T-helper 2 cell treated with Interferon-gamma antibody and Interleukin-4, amounts not matched to agents 100 ng/mL and 5 ng/mL, for 36 hours (primary cell): ENCODE results near the gene U2AF1L4. TPM values are rescaled to one million over a fixed set of nuclear protein-coding genes. Genes with fewer than 3 reads are reported as not detected.

Experiments used
- intact Hi-C: fragments of 100-400 bp; cut with micrococcal nuclease; formaldehyde crosslinking; loops from one replicate; pipeline ENCODE4 v1.15.1; 2023
- total RNA-seq: library from RNA; stranded (reverse); gene quantifications from 2 replicates; pipeline ENCODE4 v1.2.3, GENCODE V29; 2022

U2AF1L4 gene
- total RNA-seq, 1 donor from 2014 or later = 24.5 TPM

DNA sequence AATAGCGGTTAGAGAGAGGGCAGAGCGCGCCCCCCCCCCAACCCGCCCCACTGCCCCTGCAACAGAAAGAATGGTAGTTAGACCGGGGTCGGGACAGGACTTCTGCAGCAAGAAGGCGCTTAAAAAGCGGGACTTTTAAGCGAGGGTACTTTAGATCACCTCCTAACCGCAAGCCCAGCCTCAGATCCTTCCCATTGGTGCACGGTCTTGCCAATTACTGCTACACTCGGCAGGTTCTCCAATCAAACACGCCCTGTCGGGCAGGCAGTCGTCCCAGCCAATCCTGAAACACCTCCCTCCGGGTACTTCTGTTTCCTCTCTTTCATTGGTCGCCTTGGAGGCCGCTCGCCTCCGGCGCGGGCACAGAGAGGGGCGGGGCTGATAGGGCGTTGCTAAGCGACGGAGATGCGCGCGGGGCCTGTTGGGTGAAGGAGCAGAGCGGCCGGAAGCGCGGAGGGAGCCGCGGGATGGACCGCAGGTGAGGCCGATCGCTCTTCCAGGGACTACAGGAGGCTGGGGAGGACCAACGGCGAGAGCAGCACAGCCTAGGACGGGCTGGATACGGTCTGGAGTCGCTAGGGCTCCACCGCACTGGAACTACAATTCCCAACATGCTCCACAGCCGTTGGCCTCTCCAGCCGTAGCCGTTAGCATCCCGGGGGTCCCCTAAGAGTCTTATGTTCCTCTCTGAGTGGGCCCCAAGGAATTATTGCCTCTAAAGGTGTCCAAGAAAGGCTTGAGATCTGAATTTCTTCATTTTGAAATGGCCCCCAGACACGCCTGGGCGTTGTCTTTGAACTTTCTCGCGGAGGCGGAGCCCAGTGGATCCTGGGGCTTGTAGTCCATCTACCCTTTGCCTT lies 12.8 kb upstream of the U2AF1L4 start, which contains the start of gene PROSER3:
Gene PROSER3 (plus strand): TSS at position 428 of the 860 bp plus-strand sequence. CDS start 40 bp downstream, at position 468.
- intact Hi-C loops = loop anchor here (1.0 kb wide), 3 partner anchors 10 to 41 kb away; partner anchors contain the start of genes ARHGAP33 and LIN37

DNA sequence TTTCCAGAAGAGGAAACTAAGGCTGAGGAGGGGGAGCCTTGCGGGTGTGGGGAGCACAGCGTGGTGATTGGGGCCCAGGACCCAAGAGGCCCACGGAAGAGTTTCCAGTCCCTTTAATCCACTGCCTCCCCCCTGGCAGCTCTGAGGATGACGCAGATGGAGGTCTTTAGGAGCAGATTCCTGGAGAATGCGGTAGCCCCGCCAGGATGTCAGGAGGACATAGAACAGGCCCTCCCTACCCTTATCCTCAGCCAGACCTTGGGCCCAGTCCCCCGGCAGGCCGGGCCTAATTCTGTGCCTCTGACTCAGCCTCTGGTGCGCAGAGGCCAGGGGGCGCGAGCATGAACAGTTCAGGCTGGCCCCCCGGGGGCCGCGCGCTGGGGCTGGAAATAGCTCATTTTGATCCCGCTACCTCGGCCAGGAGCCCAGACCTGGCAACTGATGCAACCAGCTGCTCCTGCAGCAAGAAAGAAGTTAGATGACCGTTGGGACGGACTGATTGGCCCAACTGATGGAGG lies 12.1 kb upstream of the U2AF1L4 start:
- intact Hi-C loops = loop anchor here (1.0 kb wide), 1 partner anchor 18 kb away; the partner anchor contains the start of gene ARHGAP33

DNA sequence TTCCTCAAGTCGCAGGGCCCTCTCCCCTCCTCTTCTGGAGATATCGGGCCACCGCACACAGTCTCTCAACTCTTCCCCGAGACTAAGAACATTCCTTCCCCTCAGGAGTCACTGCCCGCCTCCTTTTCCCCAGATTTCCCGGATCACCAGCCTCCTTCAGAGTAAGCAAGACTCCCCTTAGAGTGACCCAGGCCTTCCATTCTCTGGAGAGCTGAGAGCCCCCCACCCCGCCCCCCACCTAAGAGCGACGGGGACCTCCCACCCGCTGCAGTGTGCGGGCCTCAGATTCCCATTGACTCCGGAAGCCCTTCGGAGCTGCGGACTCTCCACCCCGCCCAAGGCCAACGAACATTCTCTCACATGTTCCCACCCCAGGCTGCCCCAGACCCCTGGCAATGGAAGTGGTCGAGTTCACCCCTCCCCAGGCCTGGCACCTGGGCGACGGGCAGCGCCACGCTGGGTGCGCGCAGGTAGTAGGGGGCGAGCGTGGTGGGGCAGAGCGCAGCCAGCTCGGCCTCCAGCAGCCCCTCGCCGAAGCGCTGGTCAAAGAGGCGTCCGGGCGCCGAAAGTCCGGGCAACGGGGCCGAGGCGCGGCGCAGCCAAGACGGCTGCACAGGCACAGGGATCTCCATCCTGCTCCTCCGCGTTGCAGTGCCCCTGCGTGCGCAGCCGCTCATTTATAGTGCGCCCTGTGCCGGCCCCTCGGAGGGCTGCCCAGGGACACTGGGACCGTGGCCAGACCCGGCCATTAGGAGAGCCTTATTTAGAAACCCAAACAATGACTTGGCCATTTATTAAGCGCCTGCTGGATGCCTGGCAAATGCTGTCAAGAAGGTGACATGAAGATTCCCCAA lies 11.4 kb upstream of the U2AF1L4 start, which contains the start of gene HSPB6:
Gene HSPB6 (minus strand): TSS at position 653 of the 854 bp plus-strand sequence. CDS start 21 bp downstream, at position 632.
- intact Hi-C loops = loop anchor here (1.0 kb wide), 1 partner anchor 19 kb away; the partner anchor contains the start of gene ARHGAP33

DNA sequence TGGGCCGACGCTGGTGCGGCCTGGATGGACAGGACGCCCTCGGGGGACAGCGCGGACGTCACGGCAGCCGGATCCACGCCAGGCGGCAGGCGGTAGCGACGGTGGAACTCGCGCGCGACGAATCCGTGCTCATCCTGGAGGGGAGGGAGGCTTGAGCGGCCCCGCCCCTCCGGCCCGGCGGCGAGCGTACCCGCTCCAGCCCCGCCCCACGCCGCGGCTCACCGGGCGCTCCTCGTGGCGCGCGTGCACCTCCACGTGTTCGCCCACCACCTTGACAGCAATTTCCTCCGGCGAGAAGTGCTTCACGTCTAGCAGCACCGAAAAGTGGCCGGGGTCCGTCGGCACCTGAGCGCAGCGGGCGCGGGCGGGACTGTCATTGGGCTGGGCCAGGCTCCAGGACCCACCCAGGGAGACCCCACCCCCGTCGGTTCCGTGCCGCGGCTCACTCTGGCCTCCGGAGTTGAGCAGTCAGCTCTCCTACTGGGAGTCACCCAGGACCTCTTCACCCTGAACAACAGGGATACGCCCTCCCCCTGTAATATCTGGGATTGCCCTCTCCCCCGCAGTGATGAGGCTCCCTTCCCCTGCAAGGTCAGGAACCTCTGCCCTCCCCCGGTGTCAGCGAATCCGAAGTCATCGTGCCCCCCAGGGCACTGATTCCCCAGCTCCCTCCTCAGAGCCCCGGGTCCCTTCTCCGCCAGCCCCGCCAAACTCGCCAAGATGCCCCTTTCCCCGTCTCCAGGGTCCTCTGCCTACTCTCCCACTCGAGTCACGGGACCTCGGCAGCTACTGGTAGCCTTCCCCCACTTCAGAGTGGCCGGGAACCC lies 10.5 kb upstream of the U2AF1L4 start:
- intact Hi-C loops = no loop called here

DNA sequence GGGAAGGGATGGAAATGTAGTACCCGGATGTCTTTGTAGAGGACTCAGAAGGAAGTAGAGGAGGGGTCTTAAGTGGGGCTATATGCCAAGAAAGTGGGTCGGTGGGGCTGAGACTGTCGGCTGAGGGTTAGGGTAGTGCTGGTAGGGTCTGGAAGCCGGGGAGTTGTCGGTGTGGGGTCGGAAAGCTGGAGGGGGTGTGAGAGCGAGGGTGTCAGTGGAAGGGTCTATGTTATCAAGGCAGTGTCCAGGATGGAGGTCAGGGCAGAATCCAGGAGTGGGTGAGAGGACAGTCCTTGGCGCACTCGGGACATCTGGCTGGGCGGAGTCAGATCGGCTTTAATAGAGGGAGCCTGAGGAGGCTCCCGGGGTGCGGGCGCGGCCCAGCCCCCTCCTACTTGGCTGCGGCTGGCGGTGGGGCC lies 9.9 kb upstream of the U2AF1L4 start:
- intact Hi-C loops = no loop called here

DNA sequence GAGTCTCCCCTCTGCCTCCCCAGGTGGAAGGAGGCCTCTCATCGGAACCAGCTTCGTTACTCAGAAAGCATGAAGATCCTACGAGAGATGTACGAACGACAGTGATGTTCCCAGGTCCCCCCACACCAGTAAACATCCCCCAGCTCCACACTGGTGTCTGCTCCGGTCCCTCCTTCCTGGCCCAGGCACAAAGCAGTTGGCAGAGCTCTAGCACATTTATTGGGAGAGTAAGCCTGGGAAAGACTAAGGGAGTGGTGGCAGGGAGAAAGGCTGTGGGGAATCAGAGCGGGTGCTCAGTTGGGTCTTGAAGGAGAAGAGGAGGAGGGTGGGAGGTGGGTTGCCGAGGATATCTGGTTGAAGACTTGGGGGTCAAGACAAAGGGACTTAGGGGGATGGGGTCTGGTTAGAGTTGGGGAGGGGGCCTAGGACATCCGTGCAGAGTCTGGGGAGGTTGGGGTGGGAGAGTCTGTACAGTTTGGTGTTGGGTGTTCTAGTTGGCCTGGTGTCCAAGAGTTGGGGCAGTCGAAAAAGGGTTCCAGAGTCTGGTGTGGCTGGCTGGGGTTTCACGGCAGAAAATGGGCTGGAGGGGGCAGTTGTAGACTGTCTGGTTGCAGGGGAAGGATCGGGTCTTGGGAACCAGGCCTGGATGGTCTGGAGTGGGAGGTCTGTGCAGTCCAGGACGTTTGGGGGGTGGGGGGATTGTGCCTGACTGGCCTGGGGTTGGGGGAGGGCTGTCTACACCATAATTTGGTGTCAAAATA lies 9.3 kb upstream of the U2AF1L4 start:
- intact Hi-C loops = no loop called here

DNA sequence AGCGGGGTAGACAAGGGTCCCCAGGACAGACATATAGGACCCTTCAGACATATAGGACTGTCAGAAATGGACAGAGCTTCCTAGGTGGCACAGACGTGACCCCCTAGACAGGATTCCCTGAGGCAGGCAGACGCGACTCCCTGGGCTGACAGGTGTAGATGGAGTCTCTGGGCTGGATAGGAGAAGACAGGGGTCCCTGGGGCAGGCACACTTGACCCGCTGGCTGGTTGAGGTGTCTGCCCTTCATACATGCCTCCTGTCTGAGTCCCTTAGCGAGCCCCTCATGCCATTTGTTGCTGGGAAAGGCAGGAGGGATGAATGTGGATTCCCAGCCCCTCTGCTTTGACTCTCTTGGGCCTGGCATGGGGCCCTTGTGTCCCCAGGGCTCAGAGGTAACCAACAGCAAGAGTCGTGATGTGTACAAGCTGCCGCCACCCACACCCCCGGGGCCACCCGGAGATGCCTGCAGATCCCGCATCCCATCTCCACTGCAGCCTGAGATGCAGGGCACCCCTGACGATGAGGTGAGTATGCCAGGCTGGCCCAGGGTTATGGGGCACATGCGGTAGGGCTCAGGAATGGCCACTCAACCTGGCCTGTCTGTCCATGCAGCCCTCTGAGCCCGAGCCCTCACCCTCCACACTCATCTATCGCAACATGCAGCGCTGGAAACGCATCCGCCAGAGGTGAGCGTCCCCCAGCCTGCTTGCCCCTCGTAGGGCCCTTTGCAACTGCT lies 8.6 kb upstream of the U2AF1L4 start:
- intact Hi-C loops = no loop called here

DNA sequence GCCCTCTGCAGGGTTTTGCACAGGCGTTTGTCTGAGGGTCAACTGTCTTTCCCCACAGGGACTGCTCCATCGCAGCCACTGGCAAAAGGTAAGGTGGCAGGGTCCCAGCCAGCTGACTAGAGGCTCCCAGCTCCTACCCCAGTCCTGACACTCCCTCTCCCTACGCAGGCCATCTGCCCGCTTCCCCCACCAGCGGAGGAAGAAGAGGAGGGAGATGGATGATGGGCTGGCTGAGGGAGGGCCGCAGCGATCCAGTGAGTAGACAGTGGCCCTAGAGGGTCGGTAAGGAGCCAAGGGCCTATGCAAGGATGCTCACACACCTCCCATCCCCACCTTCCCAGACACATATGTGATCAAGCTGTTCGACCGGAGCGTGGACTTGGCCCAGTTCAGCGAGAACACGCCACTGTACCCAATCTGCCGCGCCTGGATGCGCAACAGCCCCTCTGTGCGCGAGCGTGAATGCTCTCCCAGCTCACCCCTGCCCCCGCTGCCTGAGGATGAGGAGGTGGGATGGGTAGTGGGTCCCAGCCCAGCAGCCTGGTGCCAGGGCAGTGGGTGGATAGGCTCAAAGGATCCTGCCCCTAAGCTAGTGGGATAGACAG lies 7.6 kb upstream of the U2AF1L4 start:
- intact Hi-C loops = no loop called here

DNA sequence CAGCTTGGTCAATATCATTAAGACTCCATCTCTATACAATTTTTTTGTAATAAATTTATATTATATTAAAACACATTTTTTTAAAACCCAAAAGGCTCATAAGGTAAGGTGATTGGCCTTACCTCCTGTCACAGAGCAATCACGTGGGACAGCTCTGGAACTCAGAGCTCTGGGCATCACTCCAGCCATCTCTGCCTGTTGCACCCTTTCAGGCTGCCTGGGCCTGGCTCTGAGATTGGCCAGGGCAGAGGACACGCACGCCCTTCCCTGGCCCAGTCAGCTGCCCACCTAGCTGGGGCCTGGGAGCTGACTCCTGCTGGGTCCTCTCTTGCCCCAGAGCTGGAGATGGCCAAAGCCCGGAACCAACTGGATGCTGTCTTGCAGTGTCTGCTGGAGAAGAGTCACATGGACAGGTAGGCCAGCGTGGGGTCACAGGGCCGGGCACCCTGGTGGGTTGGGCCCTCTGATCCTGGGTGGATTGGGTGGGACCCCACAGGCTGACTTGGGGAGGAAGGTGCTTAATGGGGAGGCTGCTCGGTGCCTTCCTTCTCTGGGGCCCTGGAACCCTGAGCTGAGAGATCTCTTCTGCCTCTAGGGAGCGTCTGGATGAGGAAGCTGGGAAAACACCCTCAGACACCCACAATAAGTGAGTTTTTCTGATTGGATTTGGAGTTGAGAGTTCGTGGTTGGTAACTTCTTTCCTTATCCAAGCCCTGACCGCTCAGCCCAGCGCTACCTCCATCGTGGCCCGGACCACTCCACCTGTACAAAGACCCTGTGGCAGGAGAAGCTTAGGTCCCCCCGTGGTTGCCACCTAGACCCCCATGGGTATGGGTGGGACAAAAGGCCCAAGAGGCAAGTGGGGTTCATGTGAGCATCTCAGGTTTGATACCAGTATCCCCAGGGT lies 6.9 kb upstream of the U2AF1L4 start:
- intact Hi-C loops = no loop called here

DNA sequence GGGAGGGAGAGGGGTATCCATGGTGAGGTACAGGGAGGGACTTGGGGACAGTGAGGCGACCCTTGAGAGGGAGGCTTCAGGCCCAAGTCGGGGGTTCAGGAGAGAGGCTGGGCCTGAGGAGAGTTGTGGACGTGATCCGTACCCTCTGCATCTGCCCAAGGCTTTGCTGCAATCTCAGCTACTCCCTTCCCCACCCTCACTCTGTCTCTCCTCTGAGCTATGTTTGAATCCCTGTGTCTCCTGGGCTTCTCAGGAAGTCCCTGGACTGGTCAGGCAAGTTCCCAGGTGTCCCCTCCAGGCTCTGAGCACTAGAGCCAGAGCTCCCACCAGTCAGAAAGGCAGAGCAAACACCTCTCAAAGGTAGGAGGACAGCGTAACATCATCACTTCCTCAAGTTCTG lies 4.9 kb upstream of the U2AF1L4 start:
- intact Hi-C loops = no loop called here

DNA sequence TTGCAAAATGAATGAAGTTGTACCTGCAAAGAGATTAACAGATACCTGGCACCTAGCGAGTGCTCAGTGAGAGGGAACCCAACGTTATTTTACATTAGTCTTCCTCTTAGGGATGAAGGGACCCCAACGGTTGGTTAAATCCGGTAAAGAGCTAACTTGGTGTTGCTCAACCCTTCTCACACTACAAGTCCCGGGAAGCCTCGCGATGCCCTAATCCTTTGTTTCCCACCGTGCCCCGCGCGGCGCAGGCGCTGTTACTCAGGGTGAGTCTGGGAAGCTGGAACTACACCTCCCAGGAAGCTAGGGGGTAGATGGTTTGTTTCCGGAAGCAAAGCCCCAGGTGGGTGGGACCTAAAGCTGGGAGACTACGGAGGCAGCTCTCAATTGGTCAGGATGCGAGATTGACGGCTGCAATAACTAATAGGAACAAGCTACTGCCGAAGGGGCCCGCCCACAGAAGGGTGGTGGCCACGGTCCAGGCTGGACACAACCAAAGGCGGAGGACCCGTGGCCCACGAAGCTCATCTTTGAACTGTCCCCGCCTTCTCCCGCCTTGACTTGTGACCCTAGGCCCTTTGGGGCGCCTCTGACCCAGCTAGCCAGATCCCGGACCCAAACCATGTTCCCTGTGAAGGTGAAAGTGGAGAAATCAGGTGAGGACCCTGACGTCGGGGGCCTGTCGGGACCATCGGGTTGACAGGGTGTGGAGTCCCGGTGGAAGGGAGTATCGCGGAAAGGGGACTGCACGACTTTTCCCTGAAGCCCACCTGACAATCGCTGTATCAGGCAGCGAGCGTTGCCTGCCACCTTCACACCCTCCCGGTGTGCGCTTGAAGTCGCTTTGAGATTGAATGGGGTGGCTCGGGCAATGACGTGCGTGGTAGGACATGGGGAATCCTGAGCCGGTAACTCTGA lies 3.1 kb upstream of the U2AF1L4 start, which contains the start of gene LIN37:
Gene LIN37 (plus strand): TSS at position 471 of the 915 bp plus-strand sequence. CDS start 149 bp downstream, at position 620.
- intact Hi-C loops = loop anchor here (1.0 to 10.0 kb wide), 5 partner anchors 10 to 366 kb away; partner anchors contain the start of genes ALKBH6, OVOL3, POLR2I and PROSER3

DNA sequence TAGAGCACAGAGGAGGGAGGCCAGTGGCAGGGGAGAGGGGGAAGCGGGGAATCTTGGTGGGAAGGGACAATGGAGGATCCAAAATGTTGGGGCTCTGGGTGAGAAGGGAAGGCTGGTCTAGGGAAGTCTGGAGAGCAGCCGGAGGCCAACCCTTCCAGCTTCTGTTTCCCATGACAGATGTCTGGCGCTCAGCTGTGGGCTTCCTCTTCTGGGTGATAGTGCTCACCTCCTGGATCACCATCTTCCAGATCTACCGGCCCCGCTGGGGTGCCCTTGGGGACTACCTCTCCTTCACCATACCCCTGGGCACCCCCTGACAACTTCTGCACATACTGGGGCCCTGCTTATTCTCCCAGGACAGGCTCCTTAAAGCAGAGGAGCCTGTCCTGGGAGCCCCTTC lies 1.3 kb upstream of the U2AF1L4 start:
- intact Hi-C loops = loop anchor here (10.0 kb wide), 1 partner anchor 368 kb away; the partner anchor contains the start of genes OVOL3, POLR2I and TBCB

DNA sequence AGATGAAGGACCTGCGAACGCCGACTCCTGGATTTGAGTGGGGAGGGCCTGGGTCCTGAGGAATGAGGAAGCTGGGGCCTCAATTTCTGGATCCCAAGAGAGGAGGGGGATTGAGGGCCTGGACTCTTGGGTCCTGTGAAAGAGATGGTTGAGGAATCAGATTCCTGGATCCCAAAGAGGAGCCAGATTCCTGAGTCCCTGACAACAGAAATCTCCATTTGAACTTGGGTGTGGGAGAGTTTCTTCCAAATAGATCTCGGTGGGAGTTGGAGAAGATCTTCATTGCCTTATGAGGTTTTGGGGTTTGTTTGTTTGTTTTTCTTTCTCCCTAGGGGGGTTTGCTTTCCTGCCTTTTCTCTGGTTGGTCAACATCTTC lies 857 bp upstream of the U2AF1L4 start:
- intact Hi-C loops = loop anchor here (10.0 kb wide), 1 partner anchor 369 kb away; the partner anchor contains the start of genes OVOL3, POLR2I and TBCB

DNA sequence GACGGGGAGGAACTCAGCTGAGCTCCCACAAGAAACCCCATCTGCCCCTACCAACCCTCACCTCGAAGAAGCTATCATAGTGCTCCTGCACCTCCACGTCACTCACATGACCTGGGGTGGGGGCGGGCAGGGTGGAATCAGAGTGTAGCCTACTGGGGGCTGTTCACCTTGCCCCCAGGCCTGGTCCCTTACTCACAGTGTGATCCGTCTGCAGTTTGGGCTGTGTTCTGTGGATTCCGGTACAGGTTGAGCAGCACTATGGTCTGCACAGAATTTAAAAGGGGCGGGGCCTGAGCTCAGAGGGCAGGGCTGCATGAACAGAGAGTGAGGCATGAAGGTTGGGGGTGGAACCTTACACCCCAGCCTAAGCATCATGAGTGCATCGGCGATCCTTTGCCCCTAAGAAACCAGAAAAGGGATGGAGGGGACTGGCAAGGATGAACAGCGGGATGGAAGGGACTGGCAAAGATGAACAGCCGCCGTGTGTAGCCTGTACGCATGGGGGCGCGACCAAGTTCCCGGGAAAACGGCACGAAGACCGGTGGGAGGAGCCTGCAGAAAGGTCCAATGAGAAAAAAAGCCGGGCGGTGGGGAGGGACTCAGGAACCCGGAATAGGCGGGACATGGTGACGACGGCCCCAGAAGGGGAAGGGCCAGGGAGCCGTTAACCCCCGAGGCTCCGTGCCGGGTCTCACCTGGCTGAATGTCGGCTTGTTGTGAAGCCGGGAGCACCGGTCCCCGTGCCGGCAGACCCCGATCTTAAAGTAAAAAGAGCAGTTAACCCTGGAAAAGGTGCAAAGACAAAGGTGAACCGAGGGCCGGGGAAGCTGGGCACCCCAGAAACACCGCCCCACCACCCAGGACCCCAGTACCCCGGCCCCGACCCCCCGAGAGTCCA lies 539 bp downstream of the U2AF1L4 start:
- intact Hi-C loops = loop anchor here (1.0 to 10.0 kb wide), 7 partner anchors 28 to 370 kb away; partner anchors contain the start of genes ARHGAP33, HCST, OVOL3 and POLR2I
